Measurements from ENCODE around the gene LUZP4. TPM values are rescaled to one million over a fixed set of nuclear protein-coding genes. Genes with fewer than 3 reads are reported as not detected.

The LUZP4 gene, protein sequence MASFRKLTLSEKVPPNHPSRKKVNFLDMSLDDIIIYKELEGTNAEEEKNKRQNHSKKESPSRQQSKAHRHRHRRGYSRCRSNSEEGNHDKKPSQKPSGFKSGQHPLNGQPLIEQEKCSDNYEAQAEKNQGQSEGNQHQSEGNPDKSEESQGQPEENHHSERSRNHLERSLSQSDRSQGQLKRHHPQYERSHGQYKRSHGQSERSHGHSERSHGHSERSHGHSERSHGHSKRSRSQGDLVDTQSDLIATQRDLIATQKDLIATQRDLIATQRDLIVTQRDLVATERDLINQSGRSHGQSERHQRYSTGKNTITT
- total RNA-seq = not detected

DNA sequence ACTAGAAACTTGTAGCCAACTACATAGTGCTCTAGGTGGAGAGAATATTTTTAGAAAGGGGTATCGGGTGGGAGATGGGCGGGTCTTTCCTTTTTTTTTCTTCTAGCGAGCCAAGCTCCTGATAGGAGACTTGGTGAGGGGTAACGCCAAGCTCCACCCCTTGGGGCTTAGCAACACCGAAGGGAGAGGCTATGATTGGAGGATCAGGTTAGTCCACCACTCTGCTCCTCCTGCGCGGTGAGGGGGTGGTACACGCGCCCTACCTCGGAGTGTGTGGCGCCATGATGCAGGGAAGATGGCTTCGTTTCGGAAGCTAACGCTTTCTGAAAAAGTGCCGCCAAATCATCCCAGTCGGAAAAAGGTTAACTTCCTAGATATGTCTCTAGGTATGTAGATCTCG, at the start of gene LUZP4:
Gene LUZP4, plus strand, starts transcription at position 251 of the 400 bp plus-strand sequence. Its CDS starts 45 bp downstream, at position 296.
- no peak within 1 kb of the TSS for H3K4me3 ChIP-seq
- H3K27ac ChIP-seq = no peak within 1 kb of the TSS
- no peaks in the 10 kb centered on the region for H3K36me3 ChIP-seq (replicated peaks in 1 of 2; ENCODE audit: insufficient read depth in 1 of 2, low read depth in 2 of 2)
- DNase-seq (no peak), ATAC-seq (no peak)
- no peaks in the 10 kb centered on the region for H3K27me3 ChIP-seq
- intact Hi-C loops (cut with DNase I) = no loop called here
- no peak for TF ChIP-seq POLR2A (IDR thresholded peaks at IDR 0.05)
- TF ChIP-seq, protein P1, sequence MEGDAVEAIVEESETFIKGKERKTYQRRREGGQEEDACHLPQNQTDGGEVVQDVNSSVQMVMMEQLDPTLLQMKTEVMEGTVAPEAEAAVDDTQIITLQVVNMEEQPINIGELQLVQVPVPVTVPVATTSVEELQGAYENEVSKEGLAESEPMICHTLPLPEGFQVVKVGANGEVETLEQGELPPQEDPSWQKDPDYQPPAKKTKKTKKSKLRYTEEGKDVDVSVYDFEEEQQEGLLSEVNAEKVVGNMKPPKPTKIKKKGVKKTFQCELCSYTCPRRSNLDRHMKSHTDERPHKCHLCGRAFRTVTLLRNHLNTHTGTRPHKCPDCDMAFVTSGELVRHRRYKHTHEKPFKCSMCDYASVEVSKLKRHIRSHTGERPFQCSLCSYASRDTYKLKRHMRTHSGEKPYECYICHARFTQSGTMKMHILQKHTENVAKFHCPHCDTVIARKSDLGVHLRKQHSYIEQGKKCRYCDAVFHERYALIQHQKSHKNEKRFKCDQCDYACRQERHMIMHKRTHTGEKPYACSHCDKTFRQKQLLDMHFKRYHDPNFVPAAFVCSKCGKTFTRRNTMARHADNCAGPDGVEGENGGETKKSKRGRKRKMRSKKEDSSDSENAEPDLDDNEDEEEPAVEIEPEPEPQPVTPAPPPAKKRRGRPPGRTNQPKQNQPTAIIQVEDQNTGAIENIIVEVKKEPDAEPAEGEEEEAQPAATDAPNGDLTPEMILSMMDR (IDR thresholded peaks at IDR 0.05) = no peak
- WGBS, 2 donors = 84 to 90% methylated on average over 15 to 17 of the region's 17 CpGs
- no peaks in the 10 kb centered on the region for H3K4me1 ChIP-seq
- no peaks in the 10 kb centered on the region for H3K9me3 ChIP-seq

DNA sequence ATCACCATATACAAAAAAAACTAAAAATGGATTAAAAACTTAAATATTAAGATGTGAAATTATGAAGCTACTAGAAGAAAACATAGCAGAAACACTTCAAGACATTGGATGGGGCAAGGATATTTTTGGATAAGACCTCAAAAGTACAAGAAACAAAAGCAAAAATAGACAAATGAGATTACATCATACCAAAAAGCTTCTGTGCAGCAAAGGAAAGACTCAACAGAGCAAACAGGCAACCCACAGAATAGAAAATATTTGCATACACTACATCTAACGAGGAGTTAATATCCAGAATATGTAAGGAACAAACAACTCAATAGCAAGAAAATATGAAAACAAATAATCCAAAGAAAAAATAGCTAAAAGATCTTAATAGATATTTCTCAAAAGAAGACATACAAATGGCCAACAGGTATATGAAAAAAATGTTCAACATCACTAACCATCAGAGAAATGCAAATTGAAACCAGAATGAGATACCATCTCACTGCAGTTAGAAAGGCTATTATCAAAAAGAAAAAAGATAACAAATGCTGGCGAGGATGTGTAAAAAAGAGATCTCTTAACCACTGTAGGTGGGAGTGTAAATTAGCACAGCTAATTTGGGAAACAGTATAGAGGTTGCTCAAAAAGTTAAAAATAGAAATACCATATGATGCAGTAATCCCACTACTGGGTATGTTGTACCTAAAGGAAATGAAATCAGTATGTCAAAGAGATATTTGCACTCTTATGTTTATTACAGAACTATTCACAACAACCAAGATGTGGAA, 37.9 kb upstream of the LUZP4 start:
- H3K4me3 ChIP-seq = no peak overlapping the region
- WGBS, 2 donors = 51 to 52% methylated on average over 2 of the region's 2 CpGs
- DNase-seq (no peak), ATAC-seq (no peak)
- no peaks in the 10 kb centered on the region for H3K4me1 ChIP-seq
- TF ChIP-seq POLR2A (IDR thresholded peaks at IDR 0.05) = no peak
- TF ChIP-seq, protein P1 (IDR thresholded peaks at IDR 0.05) = no peak
- H3K36me3 ChIP-seq (replicated peaks in 1 of 2; ENCODE audit: insufficient read depth in 1 of 2, low read depth in 2 of 2) = no peaks in the 10 kb centered on the region
- intact Hi-C loops (cut with DNase I) = no loop called here
- no peak overlapping the region for H3K27ac ChIP-seq
- H3K9me3 ChIP-seq = no peaks in the 10 kb centered on the region
- no peaks in the 10 kb centered on the region for H3K27me3 ChIP-seq

DNA sequence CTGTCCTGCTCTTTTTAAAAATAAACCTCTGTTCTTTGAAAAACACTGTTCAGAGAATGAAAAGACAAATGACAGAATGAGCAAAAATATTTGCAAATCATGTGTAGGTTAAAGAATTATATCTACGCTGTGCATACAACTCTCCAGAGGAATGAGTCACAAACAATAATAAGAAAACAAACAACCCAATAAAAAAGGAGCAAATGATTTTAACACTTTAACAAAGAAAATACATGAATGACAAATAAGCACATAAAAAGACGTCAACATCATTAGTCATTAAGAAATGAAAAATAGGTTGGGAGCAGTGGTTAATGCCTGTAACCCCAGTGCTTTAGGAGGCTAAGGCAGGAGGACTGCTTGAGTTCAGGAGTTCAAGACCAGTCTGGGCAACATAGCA, 34.5 kb upstream of the LUZP4 start:
- Histone ChIP-seq H3K27ac (no peak overlapping the region), H3K36me3 (replicated peaks in 1 of 2; ENCODE audit: insufficient read depth in 1 of 2, low read depth in 2 of 2) (no peaks in the 10 kb centered on the region), H3K4me1 (no peaks in the 10 kb centered on the region), H3K4me3 (no peak overlapping the region), H3K9me3 (no peaks in the 10 kb centered on the region), H3K27me3 (no peaks in the 10 kb centered on the region)
- 60 to 61% methylated on average over 2 of the region's 2 CpGs for WGBS, 2 donors
- ATAC-seq (no peak), DNase-seq (no peak)
- TF ChIP-seq, protein P1 (IDR thresholded peaks at IDR 0.05) = no peak
- intact Hi-C loops (cut with DNase I) = no loop called here

DNA sequence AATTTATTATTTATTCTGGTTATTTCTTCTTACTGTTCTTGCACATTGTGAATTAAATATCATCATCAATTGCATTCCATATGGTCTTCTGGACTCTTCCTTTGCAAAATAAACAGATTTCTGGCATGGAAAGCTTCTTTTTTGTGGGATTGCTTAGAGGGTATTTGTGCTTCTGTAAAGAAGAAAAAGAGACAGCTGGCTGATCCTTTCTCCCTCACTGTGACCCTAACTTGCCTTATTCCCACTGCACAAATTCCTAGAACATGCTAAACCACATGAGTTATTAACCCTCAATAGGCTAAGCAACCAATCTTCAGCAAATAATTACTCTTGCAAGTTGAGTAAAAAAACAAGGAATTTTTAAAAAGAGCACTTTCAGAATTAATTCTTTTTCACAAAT, 31.8 kb upstream of the LUZP4 start:
- ATAC-seq (no peak), DNase-seq (no peak)
- Histone ChIP-seq H3K27me3 (no peaks in the 10 kb centered on the region), H3K36me3 (replicated peaks in 1 of 2; ENCODE audit: insufficient read depth in 1 of 2, low read depth in 2 of 2) (no peaks in the 10 kb centered on the region), H3K4me1 (no peaks in the 10 kb centered on the region), H3K4me3 (no peak overlapping the region), H3K9me3 (no peaks in the 10 kb centered on the region), H3K27ac (no peak overlapping the region)
- intact Hi-C loops (cut with DNase I) = no loop called here
- TF ChIP-seq POLR2A (IDR thresholded peaks at IDR 0.05) = no peak
- TF ChIP-seq, protein P1 (IDR thresholded peaks at IDR 0.05) = no peak
